Thoracic aorta (tissue), 2 donors: Measurements from ENCODE around the gene PDXP. TPM values are rescaled to one million over a fixed set of nuclear protein-coding genes. Genes with fewer than 3 reads are reported as not detected.

Experiments
- ATAC-seq: fragments of 150-250 bp; one replicate; pipeline ENCODE4 v1.8.0; 2017; ENCODE audit warnings: low read depth; ENCODE audit not compliant: insufficient number of reproducible peaks, low FRiP score
- DNase-seq: peaks from one replicate; pipeline ENCODE4 v3.0.0-alpha.2; 2020; ENCODE audit warnings: low spot score
- H3K27ac ChIP-seq, 2 donors: fragments of 200-600 bp; sonication (generic); 1 replicate in 1 of 2; 2 replicates in 1 of 2; pipeline ENCODE4 v1.5.1; 2016; ENCODE audit warnings: mild to moderate bottlenecking in 2 of 2, moderate library complexity in 2 of 2
- H3K27me3 ChIP-seq: fragments of 200-600 bp; sonication (generic); replicated peaks from 2 replicates; pipeline ENCODE4 v1.6.0; 2016; ENCODE audit warnings: mild to moderate bottlenecking; ENCODE audit not compliant: insufficient read depth
- H3K36me3 ChIP-seq: fragments of 200-600 bp; sonication (generic); one replicate; pipeline ENCODE4 v1.5.1; 2016
- H3K4me1 ChIP-seq, 2 donors: fragments of 200-600 bp; sonication (generic); 1 replicate in 1 of 2; 2 replicates in 1 of 2; pipeline versions ENCODE4 v1.5.1 to v1.6.0; 2016; ENCODE audit warnings: low read depth in 2 of 2, mild to moderate bottlenecking in 1 of 2; ENCODE audit not compliant: control insufficient read depth in 1 of 2
- H3K4me3 ChIP-seq: fragments of 200-600 bp; sonication (generic); 2 replicates; pipeline ENCODE4 v1.5.1; 2016; ENCODE audit warnings: mild to moderate bottlenecking
- H3K9me3 ChIP-seq: fragments of 200-600 bp; sonication (generic); 2 replicates; pipeline ENCODE4 v1.5.1; 2016
- total RNA-seq, 2 donors: library from RNA; depleted of rRNA; stranded (reverse); fragments of >200 nt; gene quantifications; one replicate each; pipeline versions ENCODE4 v1.1.0 to v1.2.3, GENCODE V29; 2016
- TF ChIP-seq, protein P1 (sequence below): fragments of 200-600 bp; sonication (generic); IDR thresholded peaks from one replicate; pipeline ENCODE4 v1.5.1; 2019; ENCODE audit warnings: antibody characterized with exemption

The PDXP gene
- total RNA-seq, 2 donors from 2014 or later = 6.3 to 13.8 TPM

DNA sequence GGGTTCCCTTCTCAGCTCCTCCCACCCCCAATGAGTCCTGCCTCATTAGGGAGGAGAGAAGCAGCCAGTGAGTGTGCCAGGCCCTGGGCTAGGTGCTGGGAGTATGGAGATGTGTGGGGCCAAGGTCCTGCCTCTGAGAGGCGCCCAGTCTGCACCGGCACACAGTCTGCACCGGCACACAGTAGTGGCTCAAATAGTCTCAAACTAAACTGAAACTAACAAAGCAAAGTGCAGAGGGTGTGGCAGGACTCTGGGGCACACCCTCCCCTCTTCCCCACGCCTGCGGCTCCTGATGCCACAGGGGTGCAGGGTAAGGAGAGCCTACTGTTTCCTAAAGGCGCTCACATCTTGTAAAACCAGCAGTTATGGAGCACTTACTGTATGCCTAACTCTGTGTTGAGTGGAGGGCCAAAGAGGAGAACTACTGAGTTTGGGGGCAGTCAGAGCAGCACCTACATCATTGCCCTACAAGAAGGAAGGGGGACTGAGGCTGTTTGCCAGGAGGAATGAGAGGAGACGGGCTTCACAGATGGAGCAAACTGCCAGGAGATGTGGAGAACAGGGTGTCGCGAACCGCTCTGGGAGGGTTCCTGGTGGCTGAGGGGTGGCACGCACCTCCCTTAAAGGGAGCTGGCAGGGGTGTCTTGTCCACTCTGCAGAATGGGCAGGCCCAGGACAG lies 20.0 kb upstream of the PDXP start:
- Histone ChIP-seq H3K27ac (no peak overlapping the region), H3K9me3 (no peaks in the 10 kb centered on the region), H3K4me3 (peak overlapping the region; percentile 74), H3K27me3 (no peaks in the 10 kb centered on the region), H3K36me3 (no peaks in the 10 kb centered on the region), H3K4me1 (peaks cover 10 to 26% of the 10 kb centered on the region in 2 donors)
- no peak for ATAC-seq
- TF ChIP-seq, protein P1, sequence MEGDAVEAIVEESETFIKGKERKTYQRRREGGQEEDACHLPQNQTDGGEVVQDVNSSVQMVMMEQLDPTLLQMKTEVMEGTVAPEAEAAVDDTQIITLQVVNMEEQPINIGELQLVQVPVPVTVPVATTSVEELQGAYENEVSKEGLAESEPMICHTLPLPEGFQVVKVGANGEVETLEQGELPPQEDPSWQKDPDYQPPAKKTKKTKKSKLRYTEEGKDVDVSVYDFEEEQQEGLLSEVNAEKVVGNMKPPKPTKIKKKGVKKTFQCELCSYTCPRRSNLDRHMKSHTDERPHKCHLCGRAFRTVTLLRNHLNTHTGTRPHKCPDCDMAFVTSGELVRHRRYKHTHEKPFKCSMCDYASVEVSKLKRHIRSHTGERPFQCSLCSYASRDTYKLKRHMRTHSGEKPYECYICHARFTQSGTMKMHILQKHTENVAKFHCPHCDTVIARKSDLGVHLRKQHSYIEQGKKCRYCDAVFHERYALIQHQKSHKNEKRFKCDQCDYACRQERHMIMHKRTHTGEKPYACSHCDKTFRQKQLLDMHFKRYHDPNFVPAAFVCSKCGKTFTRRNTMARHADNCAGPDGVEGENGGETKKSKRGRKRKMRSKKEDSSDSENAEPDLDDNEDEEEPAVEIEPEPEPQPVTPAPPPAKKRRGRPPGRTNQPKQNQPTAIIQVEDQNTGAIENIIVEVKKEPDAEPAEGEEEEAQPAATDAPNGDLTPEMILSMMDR = no peak
- no peak for DNase-seq

DNA sequence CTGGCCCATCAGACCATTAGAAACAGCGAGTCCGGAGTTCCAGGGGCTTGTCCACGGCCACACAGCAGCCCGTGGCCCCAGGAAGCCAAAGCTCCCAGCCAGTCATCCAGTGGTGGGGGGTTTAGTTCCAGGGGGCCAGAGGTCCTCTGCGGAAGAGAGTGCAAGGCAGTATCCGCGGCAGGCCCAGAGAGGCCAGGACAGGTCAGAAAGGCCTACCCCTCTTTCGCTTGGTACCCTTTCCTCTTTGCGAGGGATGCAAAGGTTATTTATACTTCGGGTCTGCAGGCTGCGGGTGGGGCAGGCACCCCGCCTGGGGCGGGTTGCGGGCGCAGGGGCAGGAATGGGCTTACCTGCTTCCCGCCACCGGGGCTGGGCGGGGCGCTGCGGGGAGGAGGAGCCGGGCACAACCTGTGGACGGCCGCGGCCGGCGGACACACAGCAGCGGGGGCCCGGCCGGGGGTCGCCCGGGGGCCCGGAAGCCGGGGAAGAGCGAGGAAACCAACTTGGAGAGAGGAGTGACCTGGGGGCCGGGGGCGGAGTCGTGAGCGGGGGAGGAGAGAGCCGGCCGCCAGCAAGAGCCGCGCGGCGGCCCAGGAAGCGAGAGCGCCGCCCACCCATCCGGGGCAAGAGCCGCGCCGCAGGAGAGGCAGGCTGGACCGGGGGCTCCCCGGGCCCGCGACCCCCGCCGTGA lies 19.3 kb upstream of the PDXP start, which contains the start of gene SH3BP1:
Gene SH3BP1 (plus strand): TSS at position 600 of the 691 bp plus-strand sequence. CDS start 119 bp downstream, outside the sequence.
- no peak for DNase-seq
- TF ChIP-seq, protein P1 = no peak
- H3K4me3 ChIP-seq = peak within 1 kb of the TSS; percentile 74
- ATAC-seq = no peak
- no peaks in the 10 kb centered on the region for H3K36me3 ChIP-seq
- H3K9me3 ChIP-seq = no peaks in the 10 kb centered on the region
- no peak within 1 kb of the TSS for H3K27ac ChIP-seq
- peaks cover 6 to 19% of the 10 kb centered on the region in 2 donors for H3K4me1 ChIP-seq
- H3K27me3 ChIP-seq = no peaks in the 10 kb centered on the region

GRCh38 chr22:37639771-37640590 lies 18.5 kb upstream of the PDXP start:
- no peak for DNase-seq
- TF ChIP-seq, protein P1 = no peak
- Histone ChIP-seq H3K4me3 (peak overlapping the region; percentile 74), H3K4me1 (peaks cover 0 to 12% of the 10 kb centered on the region in 2 donors), H3K27me3 (no peaks in the 10 kb centered on the region), H3K36me3 (no peaks in the 10 kb centered on the region), H3K9me3 (no peaks in the 10 kb centered on the region), H3K27ac (no peak overlapping the region)
- ATAC-seq = no peak

DNA sequence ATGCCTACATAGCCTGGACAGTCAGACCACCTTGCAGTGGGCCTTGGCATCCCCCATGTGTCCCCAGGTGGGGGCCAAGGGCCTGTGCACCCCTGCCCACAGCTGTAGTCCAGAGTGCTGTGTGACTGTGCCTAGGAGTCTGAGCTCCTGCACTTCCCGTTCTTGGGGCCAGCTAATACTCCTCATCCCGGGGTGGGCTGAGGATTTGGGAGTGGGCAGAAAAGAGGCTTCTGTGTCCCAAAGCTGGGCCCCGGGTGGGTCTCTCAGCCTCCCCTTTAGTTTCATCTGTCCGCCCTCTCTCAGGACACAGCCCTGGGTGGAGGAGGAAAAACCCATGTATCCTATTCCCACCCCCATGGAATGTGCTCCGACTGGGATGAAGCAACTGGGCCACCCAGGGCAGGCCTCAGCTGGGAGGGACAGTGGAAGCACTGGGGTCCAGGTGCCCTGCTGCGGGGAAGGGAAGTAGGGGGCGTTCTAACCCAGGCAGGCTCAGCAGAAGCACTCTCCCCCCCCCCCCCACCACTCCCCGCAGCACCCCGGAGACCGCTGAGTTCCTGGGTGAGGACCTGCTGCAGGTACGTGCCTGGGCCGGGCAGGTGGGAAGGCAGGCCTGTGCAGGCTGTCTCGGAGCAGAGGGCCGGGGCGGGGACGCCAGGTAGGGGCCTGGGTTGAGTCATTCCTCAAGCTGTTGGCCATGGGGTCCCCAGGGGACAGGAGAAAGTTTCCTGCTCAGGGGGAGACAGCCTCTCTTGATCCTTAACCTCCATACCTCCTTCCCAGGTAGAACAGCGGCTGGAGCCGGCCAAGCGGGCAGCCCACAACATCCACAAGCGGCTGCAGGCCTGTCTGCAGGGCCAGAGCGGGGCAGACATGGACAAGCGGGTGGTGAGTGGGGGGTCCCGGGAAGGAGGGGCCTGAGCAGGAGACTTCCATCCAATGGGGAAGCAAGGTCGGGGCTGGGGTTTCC lies 17.6 kb upstream of the PDXP start:
- no peak overlapping the region for H3K27ac ChIP-seq
- TF ChIP-seq, protein P1 = no peak
- DNase-seq = no peak
- peaks cover 0 to 12% of the 10 kb centered on the region in 2 donors for H3K4me1 ChIP-seq
- H3K4me3 ChIP-seq = peak overlapping the region; percentile 74
- no peaks in the 10 kb centered on the region for H3K9me3 ChIP-seq
- no peaks in the 10 kb centered on the region for H3K27me3 ChIP-seq
- no peaks in the 10 kb centered on the region for H3K36me3 ChIP-seq
- ATAC-seq = no peak
